ENCODE results near the gene SUPT4H1.

The SUPT4H1 gene

DNA sequence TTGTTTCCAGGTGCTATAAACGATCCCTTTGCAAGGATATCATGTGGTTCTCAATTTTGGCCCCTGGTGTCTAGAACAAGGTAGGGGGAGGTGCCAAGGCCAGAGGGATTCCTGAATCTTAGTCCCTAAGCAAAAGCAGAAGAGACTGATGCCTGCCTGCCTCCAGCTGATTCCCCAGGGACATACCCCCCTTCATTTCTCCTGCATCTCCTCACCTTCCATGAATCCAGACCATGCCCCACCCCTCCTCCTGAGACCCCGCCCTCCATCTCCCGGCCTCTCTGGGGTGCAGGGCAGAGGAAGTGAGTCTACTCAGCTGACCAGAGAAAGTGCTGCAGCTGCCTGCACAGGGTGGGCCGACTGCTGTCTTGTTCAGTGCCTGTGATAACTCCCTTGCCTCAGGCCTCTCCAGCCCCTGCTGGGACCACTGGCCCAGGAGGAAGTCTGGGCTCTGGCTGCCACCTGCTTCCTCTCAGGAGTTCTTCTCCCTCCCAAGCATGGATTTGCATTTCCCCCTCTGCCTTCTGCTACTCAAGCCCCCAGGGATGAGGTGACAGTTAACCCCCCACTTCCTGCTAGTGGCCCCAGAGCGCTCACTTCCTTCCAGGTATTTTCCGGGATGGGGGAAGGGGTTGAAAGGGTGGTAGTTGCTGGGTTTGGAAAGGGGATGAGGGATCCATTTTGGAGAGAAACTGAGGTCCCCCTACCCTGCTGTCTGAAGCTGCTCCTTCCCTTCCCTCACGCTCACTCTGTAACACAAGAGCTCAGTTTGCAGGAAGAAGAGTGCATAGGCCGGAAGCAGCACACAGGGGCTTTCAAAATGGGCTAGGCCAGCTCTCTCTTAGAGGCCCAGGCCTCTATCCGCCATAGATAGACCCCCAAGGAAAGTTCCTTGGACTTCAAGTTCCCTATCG, 12.9 kb downstream of the SUPT4H1 start:
- peak in 1 of 2 experiments; percentile 27 for DNase-seq

DNA sequence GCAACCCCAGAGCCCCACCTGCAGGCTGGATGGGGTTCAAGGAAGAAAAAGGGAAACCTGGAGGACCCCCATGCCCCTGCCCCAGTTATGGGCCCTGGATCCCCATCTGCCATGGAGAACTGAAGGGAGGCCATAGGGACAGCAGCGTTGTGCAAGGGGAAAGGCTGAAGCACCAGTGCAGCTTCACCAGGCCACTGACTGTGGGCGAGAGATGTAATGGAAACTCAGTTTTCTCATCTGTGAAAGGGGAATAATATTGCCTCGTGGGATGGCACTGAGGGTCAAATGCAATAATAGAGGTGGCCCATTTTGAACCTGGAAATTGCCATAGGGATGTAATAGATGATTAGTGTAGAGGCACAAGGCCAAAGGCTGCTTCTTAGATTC, 13.6 kb downstream of the SUPT4H1 start:
- DNase-seq = peak in 1 of 2 experiments; percentile 30

DNA sequence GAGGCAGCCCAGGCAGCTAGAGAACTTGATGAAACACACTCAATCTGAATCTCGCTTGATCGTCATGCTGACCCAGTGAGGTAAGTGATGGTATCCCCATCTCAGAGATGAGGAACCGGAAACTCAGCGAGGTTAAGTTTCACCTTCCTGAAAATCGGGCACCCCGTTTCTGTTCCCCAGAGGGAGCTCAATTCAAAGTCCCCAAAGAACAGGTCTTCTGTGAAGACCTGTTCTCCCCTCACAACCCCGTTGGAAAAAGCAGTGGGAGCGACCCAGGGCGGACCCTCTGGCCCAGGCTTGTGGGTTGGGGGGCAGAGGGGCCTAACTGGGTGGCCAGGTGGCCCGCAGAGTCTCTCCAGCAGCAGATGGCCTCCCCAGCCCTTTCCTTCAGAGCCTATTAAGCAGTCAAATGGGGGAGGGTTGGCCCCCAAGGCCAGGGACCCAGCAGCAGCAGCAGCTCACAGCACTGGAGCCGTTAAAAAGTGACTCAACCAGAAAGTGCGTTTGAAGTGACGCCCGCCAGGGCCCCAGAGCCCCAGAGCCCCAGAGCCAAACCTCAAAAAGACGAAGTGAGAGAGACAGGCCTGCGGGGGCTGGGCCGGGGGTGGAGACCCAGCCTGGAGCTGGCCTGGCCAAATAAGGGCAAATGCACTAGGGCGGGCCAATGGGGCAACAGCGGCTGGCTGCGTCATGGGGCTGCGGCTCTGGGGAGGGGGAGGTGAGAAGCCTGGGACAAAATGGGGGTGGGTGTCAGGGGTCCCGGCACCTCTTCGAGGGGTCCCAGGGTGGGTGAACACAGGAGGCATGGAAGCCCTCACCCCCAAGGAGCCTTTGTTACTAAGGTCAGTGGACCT, 14.2 kb downstream of the SUPT4H1 start:
- DNase-seq = peak; percentile 90 to 92

DNA sequence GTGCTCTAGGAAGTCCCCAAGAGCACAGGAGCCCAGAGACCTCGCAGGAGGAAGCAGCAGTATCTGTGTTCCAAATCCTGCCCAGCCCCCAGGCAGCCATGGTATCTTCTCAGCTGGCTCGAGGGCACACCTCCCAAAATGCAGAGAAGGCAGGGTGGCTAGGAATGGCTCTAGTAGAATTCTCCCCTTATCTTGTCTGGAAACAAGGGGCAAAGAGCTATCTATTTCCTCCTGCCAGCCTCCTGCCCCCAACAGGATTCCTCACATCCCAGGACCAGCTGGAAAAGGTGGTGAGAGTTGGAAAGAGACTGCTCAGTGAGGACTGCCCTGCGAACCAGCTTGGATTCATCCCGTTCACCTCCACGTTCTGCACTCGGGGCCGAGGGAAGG, 14.8 kb downstream of the SUPT4H1 start:
- peak in 1 of 2 experiments; percentile 43 for DNase-seq

DNA sequence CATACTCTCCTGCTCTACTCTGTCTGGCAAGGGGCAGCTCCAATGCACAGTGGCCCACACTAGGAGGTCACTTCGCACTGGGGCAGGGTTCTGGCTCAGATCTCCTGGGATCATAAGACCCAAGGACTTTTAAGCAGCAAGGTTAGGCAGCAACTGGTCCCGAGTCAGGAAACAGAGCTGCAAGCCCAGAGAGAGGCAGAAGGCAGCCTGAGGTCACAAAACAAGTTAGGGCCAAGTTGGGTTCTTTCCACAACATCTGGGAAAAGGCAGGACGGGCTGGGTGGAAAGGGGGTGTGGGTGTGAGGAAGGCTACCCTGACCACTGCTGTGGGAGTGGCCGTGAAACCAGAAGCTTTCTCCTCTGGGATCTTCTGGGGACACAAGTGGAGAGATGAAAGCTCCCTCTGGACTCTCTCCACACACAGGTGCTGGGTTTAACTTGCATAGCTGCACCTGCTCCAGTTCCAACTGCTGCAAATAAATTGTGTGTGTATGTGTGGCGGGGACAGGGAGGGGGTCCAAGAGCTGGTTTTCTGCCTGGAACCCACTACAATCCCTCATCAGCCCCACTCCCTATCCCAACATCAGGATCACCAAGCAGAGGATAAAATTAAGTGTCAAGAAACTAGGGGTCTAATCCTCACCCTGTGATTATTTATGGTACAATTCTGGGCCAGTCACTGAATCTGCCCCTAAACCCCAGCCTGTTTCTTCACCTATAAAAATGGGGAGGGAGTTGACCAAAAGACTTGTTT, 15.4 kb downstream of the SUPT4H1 start:
- DNase-seq = no peak

DNA sequence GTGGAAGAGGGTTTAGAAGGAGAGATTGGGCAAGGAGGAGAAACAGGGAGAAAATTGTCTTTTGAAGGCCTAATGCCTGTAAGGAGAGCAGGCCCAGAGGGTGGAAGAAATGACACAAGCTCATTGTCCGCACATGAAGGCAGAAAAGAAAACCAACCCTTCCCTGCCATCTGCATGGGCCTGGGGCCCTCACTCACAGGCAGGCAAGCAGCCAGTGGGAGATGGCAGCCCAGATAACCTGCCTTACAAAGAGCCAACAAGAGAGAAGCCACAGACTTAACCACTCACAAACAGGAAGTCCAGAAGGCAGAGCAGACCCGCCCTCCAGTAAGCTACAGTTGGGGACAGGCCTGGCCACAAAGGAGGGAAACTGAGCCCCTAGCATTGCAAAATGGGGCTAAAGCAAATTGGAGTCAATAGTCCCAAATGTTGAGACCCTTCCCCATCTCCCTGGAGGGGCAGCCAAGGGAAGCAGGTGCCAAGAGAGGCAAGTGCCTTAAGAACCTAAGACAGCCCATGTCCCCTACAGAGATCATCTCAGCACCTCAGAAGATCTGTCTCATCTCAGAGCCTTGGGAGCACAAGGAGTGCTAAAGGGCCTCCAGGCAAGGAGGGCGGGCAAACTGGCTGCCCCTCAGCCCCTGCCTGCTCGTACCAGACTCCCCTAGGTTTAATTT, 16.1 kb downstream of the SUPT4H1 start:
- DNase-seq = peak; percentile 45 to 50

DNA sequence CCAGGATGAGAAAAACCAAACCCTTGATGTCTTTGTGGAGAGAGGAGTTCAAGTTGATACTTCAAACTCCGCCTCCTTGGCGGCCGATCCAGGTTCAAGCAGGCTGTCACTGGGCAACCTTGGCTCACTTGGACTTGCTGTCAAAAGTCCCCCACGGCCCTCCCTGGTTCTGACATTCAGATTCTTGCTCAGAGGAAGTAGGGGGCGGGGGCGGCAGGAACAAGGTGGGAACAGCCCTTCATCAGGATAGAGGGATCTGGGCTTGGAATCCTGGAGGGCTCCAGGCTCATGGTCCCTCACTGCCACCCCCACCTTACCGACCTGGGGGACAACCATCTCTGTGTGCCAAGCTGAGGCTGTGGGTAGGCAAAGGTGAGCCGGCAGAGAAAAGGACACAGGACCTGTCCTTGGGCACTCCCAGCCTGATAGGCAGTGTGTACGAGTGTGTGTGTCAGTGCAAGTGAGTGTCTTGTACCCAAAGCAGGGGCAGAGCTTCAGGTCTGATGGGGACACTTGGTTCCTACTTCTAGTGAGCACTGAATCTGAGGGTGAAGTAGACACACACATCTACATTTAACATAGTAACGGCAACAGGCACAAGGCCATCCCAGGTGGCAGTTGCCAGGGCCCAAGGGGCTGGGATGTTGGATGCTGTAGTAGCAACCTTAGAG, 16.8 kb downstream of the SUPT4H1 start:
- no peak for DNase-seq

DNA sequence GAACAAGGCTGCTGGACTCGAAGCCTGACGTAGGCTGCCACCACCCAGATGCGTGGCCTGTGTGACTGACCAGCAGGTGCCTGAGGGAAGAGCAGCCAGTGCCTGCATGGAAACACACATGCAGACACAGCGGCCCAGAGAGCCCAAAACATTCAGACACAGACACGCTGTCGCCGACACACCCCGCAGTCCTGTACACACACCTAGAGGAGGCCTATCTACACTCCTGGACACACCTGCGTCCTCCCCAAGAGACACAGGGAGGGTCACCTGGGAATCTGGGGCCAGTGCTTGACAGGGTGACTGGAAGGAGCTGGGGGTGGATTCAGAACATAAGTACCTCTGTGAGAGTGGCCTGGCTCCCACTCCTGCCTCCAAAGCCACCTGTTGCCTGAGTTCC, 17.3 kb downstream of the SUPT4H1 start:
- DNase-seq = no peak

DNA sequence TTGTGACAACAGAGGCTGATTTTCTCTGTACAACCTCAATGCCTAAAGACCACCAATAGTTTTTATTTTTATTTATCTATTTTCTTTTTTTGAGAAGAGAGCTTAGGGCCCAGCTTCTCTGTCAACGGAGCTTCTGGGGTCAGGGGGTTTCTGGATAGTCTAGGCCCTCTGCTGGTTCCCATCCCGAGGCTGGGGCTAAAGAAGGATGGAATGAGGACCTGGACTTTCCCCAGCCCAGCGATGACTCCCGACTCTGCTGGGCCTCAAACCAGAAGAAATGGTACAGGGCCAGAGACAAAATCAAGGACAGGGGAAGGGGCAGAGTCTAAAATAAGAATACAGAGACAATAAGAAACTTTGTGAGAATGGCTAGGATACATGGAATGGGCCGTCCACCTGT, 17.7 kb downstream of the SUPT4H1 start:
- DNase-seq = no peak

DNA sequence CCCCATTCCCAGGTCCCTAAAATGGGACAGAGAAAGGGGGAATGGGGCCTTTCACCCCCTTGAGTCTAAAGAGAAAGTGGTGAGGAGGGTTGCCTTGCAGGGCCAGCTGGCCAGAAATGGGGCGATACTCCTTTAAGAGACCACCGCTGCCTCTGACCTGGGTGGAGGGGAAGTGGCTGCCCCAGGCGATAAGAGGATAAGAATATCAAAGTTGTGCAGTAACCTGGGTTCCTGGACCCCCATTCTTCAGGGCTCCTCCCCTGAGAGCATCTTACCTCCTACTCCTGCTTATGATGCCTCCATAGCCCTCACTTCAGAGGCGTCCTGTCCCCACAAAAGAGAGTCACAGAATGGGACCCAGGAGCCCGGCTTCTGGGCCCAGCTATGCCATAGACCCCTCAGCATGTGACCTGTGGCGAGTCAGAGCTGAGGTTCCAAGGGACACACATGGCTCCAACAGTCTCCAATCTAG, 18.2 kb downstream of the SUPT4H1 start:
- no peak for DNase-seq

DNA sequence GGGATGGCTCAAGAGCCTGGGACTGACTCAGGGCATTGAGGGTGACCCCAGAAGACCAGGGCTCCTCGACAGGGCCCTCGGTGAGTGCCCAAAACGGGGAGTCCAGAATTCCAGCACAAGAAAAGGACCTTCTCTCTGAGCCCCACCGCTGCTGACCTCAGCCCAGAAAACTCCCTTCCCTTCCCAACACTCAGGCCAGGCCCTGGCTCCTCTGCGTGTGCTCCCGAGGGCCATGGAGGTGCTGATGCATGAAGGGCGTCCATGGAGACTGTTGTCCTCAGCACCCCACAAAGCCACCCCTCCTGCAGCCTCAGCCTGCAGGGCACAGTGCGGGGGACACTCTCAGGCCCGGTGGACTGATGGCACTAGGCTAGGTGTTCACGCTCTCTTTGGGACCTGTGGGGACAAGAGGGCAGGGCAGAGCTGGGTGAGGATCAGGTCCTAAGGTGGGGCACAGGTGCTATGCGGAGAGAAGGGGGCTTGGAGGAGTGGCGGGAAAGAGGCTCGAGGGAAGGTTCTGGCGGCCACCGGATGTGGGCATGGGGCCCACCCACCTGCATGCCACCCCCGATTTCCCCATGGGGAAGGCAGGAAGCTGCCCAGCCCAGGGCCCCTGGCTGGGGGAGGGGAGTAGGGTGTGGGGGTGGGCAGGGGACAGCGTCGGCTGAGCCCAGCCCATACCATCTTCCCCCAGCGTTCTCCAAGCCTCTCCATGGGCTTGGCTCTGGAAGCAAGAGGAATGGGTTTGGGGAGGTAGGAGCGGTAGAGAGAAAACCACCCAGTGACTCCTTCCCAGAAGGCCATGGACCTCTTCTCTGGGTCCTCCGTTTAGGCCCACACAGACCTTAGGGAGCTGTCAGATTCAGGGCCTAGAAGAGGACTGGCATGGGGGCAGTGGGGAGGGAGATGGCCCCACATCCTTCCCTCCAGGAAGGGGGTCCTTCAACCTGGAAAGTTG, 18.9 kb downstream of the SUPT4H1 start:
- peak in 1 of 2 experiments; percentile 35 for DNase-seq

DNA sequence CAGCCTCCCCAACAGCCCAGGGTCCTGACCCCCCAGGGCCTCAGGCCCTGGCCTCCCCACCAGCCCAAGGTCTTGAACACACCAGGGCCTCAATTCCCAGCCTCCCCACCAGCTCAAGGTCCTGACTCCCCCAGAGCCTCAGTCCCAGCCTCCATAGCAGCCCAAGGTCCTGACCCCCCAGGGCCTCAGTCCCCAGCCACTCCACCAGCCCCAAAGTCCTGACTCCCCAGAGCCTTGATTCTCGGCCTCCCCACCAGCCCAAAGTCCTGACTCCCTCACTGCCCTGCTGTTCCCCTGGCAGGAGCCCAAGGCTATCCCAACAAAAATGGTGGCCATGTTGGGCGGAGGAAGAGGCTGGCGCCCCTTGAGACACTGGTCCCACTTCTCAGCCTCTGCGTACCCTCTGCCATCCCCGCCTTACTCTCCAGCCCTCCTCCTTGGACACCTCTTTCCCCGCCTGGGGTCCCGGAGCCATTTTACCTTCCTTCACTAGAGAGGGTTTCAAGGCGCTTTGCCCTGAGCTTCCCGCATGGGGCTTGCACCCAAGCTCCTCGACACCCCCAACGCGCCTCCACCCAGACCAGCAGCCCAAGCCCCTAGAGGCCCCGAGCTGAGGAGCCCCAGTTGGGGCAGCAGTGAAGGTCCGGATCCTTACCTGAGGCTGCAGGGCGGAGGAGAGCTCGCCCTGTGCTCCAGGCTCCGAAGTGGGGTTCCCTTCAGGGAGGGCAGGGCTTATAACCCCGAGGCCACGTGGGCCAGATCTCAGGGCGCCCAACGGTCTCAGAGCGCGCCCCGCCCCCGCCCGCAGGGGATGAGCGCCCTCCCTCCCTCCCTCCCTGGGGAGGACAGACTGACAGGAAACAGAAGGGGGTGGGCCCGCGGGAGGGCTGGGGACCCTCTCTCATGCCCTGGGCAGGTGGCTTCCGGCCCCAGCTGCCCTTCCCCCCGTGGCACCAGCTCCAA, 19.9 kb downstream of the SUPT4H1 start:
- peak; percentile 92 to 93 for DNase-seq

DNA sequence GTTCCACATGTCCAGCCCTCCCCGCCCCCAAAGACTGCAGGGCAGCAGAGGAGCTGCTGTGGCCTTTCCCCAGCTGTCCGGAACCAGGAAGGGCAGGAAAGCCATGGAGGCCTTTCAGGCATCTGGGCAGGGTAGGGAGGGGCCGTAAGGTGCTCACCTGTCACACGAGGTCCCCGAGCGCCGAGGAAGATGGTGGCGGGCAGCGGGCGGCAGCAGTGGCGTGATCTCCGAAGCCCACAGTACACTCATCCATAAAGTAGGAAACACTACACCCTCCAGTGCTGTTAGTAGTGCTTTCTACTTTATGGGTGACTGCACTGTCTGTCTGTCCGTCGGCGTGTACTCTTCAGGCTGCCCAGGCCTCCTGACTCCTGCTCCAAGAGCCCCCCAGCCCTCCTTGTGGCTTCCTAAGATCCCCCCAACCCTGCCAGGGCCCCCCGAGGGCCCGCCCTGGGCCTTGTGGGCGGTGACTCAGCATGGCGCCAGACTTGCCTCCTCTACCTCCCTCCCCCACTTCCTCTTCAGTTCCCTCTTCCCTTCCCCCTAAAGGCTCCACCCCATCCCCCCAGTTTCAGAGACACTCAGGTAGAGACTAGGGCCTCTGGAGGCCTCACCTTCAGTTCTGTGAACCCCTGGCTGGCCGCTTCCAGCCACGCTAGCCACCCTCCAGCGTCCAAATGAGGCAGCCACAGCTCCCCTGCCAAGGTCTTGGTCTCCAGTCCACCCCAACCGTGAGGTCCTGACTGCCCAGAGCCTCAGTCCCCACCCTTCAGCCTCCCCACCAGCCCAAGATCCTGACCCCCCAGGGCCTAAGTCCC, 20.8 kb downstream of the SUPT4H1 start:
- DNase-seq = peak; percentile 80

DNA sequence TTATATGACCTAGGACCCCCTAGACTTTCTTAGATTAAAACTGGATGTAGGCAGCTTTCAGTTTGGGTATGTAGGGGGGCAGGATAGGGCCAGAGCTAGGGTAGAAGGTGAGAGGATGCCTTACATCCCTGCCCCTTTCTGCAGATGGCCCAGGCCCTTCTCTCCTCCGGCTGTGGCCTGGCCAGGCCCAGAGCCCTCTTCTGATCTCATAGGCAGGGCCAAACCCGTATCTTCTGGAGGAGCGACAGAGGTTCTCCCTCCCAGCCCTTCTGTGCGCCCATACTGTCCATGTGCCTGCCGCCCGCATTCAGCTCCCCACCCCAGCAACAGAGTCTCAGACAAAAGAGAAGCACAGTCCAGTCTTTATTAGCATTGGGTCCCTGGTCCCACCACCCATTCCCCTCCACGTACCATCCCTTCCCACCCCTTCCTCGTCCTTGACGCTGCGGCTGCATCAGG, 21.4 kb downstream of the SUPT4H1 start:
- peak in 1 of 2 experiments; percentile 23 for DNase-seq

DNA sequence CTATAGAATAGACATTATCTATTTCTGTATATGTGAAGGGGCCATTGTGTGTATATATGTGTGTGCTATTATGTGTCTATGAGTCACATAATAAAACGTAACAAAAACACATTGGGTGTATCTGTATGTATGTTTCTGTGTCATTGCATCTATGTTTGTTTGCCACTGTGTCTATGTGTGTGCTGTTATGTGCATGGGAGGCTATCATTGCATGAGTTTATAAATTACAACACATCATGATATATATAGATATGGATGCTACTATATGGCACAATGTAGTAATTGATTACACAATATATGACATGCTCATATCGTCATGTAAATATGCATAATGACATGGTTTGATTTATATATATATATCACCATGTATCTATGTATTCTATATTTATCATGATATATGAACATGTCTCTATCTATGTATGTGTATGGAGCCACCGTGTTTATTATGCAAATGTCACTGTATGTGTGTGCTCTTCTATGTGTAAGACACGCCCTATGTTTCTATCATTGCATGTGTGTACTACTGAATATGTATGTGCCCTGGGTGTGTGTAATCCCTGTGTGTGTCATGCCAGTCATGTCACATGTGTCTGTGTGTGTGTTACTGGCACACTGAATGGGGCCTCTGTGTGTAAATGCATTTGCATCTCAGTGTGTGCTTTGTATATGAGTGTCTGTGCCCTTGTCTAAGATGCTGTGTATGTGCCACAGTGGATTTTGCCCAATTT, 22.0 kb downstream of the SUPT4H1 start:
- peak in 1 of 2 experiments; percentile 34 for DNase-seq

DNA sequence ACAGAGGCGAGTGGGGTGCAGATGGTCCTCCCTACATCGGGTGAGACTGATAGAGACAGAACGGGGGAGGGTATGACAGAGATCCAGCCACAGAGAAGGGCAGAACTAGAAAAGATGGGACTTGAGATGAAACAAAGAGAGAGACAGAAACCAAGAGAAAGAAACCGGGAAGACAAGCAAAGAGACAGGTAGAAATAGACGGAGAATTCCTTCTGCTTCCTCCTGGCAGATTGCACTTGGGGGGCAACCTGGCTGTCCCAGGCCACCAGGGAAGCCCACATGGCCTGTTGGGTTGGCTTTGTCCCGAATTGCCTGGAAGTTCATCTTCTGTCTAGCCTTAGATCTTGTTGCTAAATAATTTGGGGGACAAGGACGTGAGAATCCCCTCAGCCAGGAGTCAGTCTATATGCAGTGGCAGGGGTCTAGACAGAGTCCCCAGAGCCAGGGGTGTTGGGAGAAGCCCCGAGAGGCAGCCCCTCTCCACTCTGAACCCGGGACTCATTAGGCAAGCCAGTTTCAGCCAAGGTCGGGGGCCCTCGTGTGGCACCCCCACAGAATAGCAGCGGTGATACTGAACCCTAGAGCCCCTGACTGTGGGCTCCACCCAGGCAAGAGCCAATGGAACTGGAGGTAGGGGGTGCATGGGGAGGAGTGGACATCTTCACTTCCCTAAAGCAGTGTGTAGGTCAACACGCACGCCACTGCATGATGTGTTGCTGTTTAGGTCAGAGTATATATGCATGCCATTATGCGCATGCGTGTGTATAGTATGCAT, 22.8 kb downstream of the SUPT4H1 start:
- DNase-seq = peak; percentile 71 to 72

Measured in activated CD4-positive, alpha-beta T cell treated with anti-CD3 and anti-CD28 coated beads, Interleukin-2, amount 50 U/mL, for 4 hours (primary cell).